GM18517 (cell line): ENCODE measurements around the gene POLH.

Experiments
- ATAC-seq: cut with Tn5 transposase; IDR thresholded peaks from one replicate; pipeline ENCODE4 v1.9.1; 2021; ENCODE audit warnings: mild to moderate bottlenecking, moderate library complexity; ENCODE audit not compliant: unreplicated experiment

The POLH gene

DNA sequence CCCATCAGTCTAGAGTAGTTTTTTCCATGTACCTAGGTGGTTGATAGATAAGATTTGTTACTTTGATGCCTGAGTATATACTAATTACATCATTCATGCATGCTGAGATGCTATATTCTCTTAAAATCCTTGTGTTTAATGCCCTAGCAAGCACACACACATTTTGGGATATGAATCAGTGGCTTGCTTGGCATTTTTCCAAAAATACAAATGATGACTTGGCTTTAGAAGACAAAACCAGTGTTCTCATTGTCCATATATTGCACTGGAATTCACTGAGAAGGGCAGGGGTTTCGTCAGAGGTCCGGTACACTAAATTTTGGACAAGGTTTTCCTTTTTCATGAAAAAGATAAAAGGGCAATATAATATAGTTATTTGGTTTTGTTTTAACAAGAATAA, 28.2 kb downstream of the POLH start:
- ATAC-seq, result no peak

DNA sequence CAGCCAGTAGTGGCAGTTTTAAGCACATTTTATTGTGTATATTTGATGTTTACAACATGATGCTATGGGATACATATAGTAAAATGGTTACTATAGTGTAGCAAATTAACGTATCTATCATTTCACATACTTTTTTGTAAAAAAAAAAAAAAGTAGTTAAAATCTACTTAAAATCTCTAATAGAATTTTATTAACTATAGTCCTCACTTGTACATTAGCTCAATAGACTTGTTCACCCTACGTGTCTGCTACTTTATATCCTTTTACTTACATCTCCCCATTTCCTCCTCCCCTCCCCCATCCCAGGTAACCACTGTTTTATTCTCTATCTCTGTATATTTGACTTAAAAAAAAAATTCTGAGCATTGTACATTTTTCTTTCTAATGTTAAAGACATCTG, 30.0 kb downstream of the POLH start:
- no peak for ATAC-seq

DNA sequence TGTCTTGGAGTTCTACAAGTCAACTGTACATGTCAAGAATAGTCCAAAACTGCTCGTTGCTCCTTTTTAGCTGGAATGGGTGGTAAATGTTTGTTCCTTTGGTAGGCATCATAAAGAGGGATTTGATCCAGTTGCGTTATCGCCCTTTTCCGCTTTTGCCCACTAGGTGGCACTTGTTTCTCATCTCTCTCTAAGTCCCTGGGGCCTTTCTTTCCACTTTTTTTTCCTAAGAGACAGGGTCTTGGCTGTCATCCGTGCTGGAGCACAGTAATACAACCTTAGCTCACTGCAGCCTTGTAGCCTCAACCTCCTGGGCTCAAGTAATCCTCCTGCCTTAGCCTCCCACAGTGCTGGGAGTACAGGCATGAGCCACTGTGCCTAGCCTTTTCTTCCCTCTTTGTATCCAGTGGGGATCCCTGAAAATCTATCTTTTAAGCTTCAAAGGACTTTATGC, 32.4 kb downstream of the POLH start:
- no peak for ATAC-seq

DNA sequence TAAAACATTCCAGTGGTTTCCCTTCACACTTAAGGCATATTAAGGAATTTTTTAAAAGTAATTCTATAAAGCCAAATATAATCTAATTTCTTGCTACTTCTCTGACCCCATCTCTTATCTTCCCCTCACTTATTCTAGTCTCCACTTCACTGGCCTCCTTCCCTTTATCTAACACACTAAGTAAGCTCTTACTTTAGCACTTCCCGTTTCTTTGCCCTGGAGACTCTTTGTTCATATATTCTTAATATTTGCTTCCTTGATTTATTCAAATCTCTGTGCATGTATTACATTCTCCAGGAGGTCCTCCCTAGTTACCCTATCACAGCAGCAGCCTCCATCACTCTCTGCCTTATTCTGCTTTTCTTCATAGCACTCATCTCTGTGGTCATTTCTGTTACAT, 32.8 kb downstream of the POLH start:
- ATAC-seq, result no peak

- ATAC-seq, result no peak
Observed at GRCh38 chr6:43609402-43609801, 33.4 kb downstream of the POLH start.

GRCh38 chr6:43610431-43610830, 34.4 kb downstream of the POLH start:
- no peak for ATAC-seq

GRCh38 chr6:43613721-43614395, 37.9 kb downstream of the POLH start:
- ATAC-seq, result no peak

DNA sequence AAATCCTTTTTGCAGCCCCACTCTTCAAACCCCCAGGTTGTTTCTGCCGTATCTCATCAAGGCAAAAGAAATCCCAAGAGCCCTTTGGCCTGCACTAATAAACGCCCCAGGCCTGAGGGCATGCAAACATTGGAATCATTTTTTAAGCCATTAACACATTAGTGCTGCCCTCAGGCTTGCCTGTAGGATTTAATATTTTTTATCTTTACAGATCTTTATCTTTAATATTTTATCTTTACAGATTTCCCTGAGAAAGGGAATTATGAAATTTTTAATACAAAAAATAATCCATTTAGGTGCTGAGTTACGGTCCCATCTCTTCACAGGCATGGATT, 38.4 kb downstream of the POLH start:
- no peak for ATAC-seq

DNA sequence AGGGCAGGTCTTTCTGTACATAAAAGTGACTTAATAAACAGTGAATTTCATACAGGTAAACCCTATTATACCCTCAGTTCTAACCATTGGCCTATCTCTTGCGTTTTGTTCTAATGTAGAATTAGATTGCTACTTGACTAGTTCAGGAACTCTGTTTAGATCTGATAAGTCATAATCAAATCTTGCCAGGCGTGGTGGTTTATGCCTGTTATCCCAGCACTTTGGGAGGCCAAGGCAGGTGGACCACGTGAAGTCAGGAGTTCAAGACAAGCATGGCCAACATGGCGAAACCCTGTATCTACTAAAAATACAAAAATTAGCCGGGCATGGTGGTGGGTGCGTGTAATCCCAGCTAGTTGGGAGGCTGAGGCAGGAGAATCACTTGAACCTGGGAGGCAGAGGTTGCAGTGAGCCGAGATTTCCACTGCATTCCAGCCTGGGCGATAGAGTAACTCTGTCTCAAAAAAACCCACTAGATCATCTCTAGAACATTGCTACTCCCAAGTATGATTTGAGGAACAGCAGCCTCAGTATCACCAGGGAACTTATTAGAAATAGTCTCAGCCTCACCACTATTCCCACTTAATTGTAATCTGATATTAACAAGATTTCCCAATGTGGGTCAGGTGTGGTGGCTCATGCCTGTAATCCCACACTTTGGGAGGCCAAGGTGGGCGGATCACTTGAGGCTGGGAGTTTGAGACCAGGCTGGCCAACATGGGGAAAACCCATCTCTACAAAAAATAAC, 40.9 kb downstream of the POLH start:
- no peak for ATAC-seq

- ATAC-seq, result no peak
Observed at GRCh38 chr6:43621078-43621835, 45.3 kb downstream of the POLH start.

DNA sequence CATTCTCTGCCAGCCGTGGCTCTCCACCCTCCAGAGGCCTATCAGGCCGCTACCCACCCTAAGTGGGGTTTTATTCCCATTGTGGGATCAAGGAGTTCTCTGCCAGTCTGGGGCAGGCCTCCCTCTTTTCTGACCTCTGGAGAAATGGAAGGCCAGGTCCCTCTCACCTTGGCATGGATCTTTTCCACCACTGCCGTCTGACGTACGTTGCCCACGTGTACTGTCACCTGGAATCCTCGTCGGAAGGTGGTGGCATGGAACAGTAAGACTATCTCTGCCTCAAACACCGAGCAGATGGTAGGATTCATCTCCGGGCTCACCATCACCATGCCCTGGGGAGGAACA, 45.8 kb downstream of the POLH start:
- no peak for ATAC-seq

- ATAC-seq, result no peak
Observed at GRCh38 chr6:43622541-43622940, 46.6 kb downstream of the POLH start.

DNA sequence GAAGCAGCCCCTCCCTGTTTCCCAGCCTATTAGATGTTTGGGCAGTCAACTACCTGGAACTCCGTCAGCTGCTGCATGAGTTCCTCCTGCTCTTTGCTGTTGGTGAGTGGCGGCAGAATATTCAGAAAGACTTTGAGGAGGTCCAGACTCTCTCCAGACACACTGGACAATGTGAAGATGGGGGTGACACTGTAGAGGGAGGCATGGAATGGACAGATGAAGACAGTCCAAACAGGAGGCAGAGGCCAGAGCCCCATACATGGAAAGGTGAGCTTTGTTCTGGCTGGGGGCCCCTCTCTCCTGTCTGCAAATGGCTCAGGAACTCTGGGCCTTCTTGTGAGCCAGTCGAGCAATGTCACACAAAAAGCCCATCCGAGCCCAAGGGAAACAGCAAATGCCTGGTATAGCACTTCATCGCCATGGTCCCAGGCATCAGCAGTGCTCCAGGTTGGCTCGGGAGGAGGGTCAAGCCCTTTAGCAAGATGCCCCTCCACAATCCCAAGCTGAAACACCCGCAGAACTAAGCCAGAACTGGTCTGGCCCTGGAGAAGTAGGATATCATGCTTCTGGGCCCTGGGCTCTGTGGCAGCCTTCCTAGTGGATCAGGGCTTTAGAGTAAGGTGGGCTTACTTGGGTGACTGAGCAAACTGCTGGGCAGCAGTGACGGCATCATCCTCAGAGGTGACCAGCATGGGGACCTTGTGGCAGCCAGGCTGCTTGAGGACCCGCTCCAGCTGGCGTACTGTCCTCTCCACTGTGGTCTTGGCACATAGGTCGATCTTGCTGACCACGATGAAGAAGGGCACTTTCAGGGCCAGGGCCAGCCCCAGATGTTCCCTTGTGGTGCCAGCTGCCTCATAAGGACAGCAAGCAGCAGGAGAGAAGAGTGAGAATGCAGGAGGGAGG, 48.1 kb downstream of the POLH start:
- no peak for ATAC-seq

- ATAC-seq, result no peak
Observed at GRCh38 chr6:43624786-43625288, 48.9 kb downstream of the POLH start.

GRCh38 chr6:43625393-43625992, 49.5 kb downstream of the POLH start:
- ATAC-seq, result no peak

DNA sequence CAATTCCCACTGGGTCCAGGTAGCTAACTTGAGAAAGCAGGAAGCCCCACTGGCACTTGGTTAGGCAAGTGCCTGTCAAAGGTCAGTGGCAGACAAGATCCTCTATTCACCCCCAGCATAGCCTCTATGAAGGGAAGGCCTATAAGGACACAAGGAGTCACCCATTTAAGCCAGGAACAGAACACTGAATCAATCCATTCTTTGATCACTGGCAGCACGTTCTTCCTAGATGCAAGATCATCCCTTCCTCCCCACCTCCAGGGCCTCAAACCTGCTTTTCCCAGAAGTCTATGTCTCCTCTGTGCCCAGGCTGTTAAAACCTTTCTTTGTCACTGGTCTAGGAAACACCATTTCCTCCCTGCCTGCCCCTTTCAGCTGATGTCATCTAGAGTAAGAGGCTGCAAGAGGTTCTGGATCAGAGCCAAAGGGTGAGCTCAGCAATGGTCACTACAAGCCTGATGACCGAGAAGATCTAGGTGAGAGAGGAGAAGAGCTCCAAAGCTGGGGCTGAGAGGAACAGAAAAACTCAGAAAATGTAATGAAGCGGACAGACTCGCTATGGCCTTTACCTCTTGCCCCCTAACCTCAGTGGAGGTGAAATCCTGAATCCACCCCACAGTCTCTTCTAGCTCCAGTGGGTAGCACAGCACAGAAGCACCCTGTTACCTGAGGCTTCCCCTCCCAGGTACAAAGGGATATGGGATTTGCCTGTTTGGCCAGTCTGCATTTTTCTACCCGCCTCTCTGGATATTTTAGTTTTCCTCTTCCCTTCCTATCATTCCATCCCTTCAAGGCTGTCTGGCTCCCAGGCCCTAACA, 51.2 kb downstream of the POLH start:
- no peak for ATAC-seq

DNA sequence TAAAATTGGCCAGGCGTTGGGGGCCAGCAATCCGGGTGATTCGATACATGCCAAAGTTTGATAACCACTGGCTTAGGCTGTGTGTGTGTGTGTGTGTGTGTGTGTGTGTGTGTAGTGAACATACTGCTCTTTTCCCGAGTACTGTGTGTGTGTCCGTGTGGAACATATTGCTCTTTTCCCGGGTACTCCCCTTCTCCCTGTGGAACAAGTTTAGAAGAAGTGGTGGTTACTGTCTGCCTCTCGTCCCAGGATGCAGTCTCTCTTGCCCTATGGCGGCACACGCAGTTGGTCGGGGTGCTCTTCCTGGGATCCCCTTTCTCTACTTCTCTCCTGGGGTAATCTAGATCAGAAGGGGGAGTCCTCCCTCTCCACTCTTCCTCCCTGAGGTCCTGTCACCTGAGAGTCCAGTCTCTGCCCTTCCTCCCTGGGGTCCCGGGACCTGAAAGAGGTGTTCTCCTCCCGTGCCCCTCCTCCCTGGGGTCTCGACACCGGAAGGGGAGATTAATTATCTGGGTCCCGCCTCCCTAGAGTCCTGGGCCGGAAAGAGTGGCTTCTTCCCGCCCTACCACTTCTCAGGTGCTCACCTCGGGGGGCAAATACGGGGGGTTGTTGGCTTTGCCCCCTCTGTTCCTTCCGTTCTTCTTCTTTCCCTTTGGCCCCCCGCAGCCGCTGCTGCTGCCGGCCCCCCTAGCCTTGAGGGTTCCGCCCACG, 52.6 kb downstream of the POLH start:
- ATAC-seq, result no peak

DNA sequence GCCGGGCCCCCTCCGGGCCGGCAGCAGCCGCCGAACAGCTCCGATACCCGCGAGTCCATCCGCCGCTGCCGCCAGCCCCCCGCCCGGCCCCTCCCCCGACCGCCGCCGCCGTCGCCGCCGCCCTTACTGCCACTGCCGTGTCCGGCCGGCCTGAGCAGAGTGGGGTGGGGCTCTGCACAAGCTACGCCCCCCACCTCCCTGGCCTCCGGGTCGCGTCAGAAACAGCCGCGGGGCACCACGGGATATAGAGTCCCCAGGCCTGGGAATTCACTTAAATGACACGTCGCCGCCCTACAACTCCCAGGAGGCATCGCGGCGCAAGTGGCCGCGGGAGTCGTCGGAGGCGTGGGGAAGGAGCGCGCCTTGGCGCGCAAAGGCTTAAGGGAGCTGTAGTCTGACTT, 53.1 kb downstream of the POLH start, which contains the start of gene GTPBP2:
Gene GTPBP2, minus strand, starts transcription at position 161 of the 401 bp plus-strand sequence. Its CDS starts 102 bp downstream, at position 59.
- peak; percentile 71 for ATAC-seq
